GM18498 (cell line): ENCODE results near the gene PARK7.

ENCODE experiments used
- ATAC-seq: cut with Tn5 transposase; IDR thresholded peaks from one replicate; pipeline ENCODE4 v1.9.1; 2021; ENCODE audit warnings: mild to moderate bottlenecking, moderate library complexity; ENCODE audit not compliant: unreplicated experiment

The PARK7 gene

GRCh38 chr1:8006037-8006963 lies 44.8 kb downstream of the PARK7 start:
- no peak for ATAC-seq

- no peak for ATAC-seq
These were observed 47.8 kb downstream of the PARK7 start for GRCh38 chr1:8009043-8010002.

GRCh38 chr1:8010080-8010664 lies 48.7 kb downstream of the PARK7 start:
- no peak for ATAC-seq

DNA sequence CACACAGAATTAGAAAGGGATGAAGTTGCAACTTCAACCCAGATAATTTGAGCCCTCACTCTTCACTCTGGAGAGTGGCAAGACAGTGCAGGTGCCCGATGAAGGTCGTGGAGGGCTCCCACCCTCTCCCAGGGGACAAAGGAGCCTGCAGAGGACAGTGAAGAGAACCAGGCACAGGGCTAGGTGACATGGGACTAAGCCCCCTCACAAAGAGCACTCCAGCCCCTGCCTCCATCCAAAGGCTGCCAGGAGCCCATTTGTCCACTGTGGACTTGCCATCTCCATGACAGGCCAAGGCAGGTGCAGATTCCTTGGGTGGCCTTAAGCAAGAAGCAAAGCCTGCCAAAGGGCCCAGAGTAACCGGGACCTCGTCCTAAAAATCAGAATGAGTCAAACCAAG lies 49.5 kb downstream of the PARK7 start:
- ATAC-seq: no peak

DNA sequence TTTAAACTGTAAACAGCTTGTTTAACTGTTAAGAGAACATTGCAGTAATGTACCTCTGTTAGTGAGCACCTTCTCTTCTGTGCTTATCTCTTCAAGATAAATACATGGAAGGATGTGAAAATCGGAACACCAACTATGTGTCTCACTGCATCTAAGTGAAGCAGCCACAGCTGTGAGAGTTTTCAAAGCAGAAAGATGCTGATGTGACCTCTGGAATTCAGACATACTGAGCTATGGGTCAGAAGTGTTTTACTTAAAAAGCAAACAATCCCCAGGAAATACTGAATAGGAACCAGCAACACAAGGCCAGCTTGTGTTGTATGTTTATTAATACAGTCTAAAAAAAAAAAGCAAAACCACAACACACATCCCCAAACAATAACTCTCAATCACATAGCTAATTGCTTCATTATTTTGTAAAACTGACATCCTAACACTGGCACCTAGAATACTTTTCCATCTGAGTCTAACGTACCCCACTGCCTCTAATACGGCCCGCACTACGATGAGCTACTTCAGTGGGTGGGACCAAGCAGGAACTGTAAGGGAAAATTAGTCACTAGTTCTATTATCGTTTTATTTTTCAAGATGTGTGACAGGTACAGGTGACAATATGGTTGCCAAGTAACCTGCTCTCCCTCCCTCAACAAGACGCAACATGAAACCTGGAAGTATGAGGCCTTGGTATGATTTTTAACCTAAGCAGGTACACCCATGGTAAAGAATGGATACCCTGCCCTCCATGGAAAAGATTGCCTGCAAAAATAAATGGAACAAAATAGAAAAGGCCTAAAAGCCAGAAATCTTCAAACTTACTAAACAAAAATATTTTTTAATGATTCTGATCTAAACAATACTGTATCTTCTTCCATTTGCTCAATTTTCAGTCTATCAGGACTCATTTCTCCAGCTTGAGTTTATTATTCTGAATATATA lies 50.7 kb downstream of the PARK7 start:
- no peak for ATAC-seq

DNA sequence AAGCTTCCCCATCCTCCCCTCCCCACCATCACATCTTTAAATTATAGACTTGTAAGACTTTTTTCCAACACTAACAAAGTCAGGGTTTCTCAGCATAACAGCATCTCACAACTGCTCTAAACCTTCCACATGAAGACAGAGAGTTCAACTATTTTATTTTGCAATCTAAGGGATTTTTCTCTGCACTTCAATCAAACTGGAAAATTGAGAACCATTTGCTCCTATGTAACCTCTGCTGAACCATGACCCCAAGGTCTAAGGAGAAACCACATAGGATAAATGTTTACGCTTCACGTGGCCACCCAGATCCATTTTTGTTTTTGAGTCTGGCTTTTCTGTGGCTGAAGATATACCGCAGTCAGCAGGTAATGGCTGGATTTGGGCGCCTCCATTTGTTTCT lies 51.4 kb downstream of the PARK7 start:
- ATAC-seq: no peak

- no peak for ATAC-seq
These were observed 51.9 kb downstream of the PARK7 start for GRCh38 chr1:8013399-8013798.

DNA sequence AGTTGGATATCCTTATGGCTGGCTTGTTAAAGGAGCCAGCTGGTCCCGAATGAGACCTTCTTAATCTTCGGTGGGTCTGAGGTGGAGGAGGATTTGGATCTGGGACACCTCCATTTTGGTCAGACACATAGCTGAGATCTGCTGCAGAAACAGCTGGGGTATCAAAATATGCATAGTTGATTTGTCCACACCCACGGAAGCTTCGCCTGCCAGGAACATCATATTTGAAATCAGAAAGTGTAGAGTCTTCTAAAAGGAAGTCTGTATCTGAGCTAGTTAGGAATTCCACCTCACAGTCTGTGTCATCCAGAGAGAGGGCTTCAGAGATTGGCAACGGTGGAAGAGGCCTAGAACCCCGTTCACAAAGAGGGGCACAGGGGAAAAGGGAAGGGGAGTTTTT lies 52.3 kb downstream of the PARK7 start:
- ATAC-seq: no peak

GRCh38 chr1:8014381-8014988 lies 53.0 kb downstream of the PARK7 start:
- no peak for ATAC-seq

DNA sequence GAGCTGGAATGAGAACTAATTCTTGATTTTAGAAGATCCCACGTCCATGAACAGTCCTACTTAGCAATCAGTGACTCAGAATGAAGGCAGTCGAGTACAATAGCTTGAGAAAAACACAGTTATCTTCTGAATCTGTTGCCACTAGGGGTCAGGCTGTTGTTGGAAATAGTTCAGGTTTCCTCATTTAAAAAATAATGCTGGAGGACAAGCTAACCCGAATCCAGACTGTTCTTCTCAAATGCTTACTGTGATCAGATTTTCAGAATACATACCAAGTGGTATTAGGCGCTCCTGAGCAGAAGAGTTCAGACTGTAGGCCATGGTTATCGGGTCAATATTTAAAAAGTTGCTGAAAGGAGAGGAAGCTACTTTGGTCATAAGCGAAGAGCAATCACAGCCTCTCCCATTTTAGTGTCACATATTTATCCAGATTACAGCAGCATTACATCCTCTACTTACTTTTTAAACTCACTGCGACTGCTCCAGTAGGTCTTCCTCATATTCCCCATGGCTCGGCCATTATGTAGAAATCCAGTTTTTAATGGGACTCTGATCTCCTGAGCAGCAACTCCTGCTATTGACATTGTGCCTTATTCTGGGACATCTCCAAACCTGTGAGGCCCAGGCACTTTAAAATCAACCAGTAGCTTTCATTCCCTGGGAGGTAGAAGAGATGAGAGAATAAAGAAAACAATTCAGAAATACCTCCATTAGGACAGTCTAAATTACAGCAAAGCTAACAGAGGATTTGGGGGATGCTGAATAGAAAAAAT lies 53.7 kb downstream of the PARK7 start:
- no peak for ATAC-seq

DNA sequence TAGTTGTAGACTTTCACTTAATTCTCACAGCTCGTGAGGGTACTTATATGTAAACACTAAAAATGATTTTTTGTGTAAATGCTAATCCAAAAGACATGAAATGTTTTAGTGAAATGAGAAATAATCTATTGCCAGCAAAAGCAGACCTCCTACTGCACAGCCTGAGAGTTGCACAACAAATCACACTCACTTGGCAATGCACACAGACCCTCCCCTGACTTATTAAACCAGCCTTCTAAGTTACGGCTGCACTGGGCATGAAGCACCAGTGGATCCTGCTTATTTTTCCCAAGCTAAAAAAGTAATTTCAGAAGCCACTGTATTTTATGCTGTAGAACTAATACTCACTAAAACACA lies 54.3 kb downstream of the PARK7 start:
- no peak for ATAC-seq

DNA sequence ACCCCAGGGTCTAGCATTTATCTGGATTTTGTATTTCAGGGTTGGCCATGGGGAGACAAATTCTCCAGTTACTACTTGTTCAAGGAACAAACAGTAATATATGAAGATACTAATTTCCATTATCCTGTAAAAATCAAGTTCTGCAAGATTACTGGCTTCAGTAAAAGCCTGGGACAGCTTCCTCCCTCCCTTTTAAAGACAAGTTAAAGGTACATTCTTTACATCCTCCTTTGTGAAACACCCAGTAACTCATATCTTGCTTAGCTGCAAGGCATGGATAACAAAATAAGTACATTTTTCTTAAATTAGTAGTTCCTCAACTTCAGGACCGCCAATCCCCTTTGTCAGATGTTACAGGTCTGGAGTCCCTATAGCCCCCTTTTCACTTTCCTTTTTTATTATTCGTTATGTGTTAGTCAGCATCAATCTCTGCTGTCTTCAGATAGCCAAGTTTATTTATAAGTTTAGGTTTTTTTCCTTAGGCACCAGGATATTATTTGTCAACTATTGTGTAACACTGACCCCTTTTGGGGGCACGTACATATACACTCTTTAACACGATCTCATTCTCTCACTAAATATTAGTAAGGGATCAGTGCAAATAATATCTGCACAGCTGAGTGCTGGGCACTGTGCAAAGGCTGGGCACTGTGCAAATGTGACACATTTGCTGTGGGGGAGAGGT lies 54.8 kb downstream of the PARK7 start:
- ATAC-seq: no peak

- no peak for ATAC-seq
These were observed 55.4 kb downstream of the PARK7 start for GRCh38 chr1:8016895-8017241.

- ATAC-seq: no peak
These were observed 56.1 kb downstream of the PARK7 start for GRCh38 chr1:8017495-8018197.

GRCh38 chr1:8018492-8019228 lies 57.1 kb downstream of the PARK7 start:
- ATAC-seq: no peak

DNA sequence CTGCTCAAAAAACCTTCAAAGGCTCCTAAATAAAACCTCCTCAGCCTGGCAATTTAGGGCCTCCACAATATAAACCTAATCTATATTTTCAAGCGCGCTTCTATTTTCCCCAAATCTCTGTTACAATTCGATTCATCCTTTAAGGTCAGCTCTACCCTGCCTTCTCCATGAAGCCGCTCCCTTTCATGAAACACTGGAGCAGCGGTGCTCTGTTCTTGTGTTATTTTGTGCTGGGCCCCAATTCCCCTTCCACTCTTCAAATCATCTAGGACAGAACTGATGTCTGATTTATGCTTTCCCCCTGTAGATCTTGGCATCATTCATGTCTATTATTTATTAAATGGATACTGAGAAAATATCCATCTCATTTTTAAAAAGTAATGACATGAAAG lies 57.7 kb downstream of the PARK7 start:
- ATAC-seq: no peak

DNA sequence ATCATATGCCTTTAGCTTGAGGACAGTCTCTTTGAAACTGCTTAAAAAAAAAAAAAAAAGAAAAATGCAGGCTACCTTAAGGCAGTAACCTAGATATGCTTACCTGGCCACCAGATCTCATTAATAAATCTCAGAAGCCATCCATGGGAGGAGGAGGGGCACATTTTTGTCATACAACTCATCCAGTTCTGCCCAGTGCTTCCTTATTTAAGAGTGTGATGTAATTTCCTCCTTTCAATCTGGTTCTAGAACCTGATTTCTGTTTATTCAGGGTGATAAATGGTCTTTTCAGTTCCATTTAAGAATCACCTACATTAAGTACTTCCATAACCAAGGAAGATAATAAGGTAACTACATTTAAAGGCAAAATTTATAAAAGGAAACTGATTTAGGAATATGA lies 58.5 kb downstream of the PARK7 start:
- ATAC-seq: no peak
